GM21526 (cell line): ENCODE results near the gene HCLS1.

Experiments used
- ATAC-seq: cut with Tn5 transposase; IDR thresholded peaks from one replicate; pipeline ENCODE4 v1.9.1; 2021; ENCODE audit warnings: moderate library complexity; ENCODE audit not compliant: unreplicated experiment, low FRiP score

The HCLS1 gene

GRCh38 chr3:121658716-121659435 lies 1.8 kb downstream of the HCLS1 start:
- no peak for ATAC-seq

DNA sequence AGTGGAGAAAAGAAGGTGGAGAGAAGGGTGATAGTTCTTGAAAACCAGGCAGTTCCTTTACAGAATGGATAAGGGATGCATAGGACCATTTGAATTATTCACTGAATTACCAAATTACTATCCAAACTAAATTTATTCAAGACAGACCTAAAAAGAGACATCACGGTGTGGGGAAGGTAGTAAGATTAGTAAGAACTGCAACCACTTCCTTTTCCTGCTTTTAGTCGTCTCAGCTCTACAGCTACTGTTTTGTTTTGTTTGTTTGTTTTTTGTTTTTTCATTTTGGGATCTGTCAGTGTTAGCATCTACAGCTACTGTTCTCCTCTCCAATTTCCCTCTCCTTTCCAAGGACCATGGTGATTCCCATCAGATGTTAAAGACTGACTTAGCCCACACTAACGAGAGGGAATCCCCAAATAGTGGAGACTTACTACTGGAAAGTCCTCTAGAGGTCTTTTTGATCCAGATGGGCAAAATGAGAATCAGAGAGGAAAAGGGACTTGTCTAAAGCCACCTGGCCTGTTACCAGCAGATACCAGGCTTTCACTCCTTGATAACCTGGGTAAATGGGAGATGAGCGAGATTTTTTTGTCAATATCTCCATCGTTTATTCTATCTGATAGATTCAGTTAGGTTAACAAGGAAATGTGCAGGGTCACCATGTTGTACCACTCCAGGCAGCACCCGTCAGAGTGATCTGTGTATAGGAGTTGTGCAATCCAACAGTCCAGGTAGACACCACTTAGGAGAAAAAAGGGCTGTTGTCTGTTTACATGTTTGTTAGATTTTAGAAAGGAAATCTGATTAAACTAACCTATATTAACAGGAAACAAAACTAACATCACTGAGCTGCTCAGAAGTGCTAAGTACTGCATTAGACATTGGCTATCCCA lies 6.0 kb downstream of the HCLS1 start:
- peak; percentile 56 for ATAC-seq

- ATAC-seq = no peak
Measured at GRCh38 chr3:121651684-121652083, 9.0 kb downstream of the HCLS1 start.

GRCh38 chr3:121649645-121650044 lies 11.1 kb downstream of the HCLS1 start:
- no peak for ATAC-seq

- no peak for ATAC-seq
Measured at GRCh38 chr3:121648219-121648958, 12.3 kb downstream of the HCLS1 start.

GRCh38 chr3:121645054-121645453 lies 15.6 kb downstream of the HCLS1 start:
- no peak for ATAC-seq

GRCh38 chr3:121642601-121643314 lies 17.9 kb downstream of the HCLS1 start:
- no peak for ATAC-seq

DNA sequence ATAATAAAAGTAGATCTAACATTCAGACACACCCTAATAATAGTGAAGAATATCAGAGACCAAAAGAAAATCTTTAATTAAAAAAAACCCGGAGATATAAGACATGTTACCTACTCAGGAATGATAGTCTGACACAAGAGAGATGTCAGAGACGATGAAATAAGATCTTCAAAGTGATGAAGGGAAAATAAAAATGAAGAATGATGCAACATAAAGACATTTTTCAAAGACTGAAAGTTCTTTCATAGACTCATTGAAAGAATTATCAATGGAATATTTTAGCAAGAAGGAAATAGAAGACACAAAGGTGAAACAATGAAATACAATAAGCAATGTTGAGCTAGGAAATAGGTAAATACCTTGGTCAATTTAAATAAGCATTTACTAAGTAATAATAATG lies 19.6 kb downstream of the HCLS1 start:
- no peak for ATAC-seq

GRCh38 chr3:121637922-121638321 lies 22.8 kb downstream of the HCLS1 start:
- ATAC-seq = no peak

DNA sequence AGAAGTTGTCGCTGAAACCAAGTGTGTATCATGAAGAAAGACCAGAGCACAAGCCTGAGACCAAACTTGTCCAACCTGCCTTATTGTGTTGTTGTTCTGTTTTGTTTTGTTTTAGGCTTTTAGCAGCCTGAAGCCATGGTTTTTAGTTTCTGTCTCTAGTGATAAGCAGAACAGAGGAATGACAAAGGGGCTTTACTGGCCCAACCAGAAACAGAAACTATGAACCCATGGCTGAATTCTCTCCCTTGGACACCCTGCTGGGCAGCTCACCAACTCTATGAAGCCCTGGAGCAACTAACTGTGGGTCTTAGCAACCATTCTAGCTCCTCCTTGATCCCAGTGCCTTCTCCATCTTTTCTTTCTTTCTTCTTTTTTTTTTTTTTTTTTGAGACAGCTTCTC lies 30.3 kb downstream of the HCLS1 start:
- no peak for ATAC-seq

- no peak for ATAC-seq
Measured at GRCh38 chr3:121629601-121630000, 31.1 kb downstream of the HCLS1 start.

- no peak for ATAC-seq
Measured at GRCh38 chr3:121627622-121628021, 33.1 kb downstream of the HCLS1 start.

DNA sequence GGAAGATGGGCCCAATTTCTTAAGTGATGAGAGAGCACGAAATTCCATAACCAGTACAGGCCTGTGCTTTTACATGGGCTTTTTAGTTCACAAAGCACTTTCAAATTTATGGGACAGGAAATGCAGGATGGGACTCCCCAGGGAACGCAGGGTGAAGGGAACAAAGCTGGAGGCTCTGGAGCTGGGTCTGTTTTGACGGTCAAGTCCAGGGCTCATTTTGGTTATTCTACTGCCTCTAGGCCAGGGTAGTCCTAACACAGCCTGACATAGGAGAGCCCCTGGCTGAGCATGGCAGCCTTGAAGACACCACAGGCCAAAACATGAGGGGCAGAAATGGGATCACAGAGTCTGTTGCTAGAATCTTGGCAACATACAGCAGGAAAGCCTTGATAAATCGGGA lies 33.5 kb downstream of the HCLS1 start:
- no peak for ATAC-seq

DNA sequence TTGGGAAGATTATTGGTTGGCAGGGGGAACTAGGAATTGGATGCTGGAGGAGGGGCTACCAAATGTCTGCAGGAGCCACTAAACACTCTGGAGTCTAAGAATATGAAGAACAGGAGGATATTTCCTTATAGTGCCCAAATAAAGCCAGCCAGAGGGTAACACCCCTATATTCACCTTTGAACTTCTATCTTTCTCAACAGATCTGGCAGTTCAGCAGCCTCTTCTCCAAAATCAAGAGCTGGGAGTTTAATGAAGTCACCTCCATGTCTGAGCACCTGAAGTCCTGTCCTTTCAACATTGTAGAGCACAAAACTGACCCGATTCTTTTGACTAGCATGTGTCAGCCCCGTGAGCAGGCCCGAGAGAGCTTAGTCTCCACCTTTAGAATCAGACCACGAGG lies 34.2 kb downstream of the HCLS1 start:
- ATAC-seq = no peak

GRCh38 chr3:121624147-121624899 lies 36.4 kb downstream of the HCLS1 start:
- ATAC-seq = no peak

- ATAC-seq = no peak
Measured at GRCh38 chr3:121621491-121621890, 39.2 kb downstream of the HCLS1 start.

DNA sequence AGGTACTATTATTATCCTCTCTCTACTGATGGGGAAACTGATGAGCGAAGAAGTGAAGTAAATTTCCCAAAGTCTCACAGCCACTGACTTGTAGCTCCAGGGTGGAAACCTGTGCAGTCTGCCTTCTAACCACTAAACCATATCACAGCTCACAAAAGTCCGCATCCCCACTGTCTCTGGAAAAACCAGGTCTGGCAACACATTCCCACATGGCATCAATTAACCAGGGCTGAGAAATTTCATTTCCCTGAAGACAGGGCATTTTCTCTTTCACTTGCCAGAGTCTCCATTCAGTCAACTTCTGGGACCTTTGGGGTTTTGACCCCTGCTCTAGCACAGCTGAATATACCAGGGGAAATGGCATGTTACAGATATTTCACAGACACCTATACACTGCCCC lies 41.0 kb downstream of the HCLS1 start:
- ATAC-seq = no peak

DNA sequence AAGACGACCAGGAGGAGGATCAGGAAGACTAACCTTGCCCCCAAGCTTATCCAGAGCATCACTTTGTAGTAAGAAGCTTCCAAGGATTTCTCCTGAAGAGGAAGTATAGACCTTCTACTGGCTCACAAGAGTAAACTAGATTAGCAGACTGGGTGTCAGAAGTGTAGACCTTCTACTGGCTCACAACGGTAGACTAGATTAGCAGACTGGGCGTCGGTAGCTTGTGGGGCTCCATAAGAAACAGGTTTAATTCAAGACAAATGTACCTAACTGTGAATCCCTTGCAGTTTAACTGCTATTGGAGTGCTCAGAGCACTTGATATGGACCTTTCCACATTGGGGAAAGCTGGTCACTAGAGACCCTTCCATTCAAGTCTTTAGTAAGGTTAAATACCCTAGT lies 54.6 kb downstream of the HCLS1 start:
- no peak for ATAC-seq

- no peak for ATAC-seq
Measured at GRCh38 chr3:121604759-121605158, 55.9 kb downstream of the HCLS1 start.
